Endodermal cell (in vitro differentiated cells): ENCODE results near the gene PATZ1. TPM values are rescaled to one million over a fixed set of nuclear protein-coding genes. Genes with fewer than 3 reads are reported as not detected.

Source experiments
- DNase-seq: peaks from one replicate; pipeline ENCODE4 v3.0.0-alpha.2; 2017
- H3K27ac ChIP-seq: 2 replicates; pipeline ENCODE4 v1.5.1; 2013; ENCODE audit warnings: mild to moderate bottlenecking, low read depth, low read length, moderate library complexity
- H3K27me3 ChIP-seq: 2 replicates; pipeline ENCODE4 v1.6.1; 2013; ENCODE audit warnings: mild to moderate bottlenecking, low read length, moderate library complexity; ENCODE audit not compliant: insufficient read depth, control insufficient read depth, poor library complexity, severe bottlenecking
- H3K36me3 ChIP-seq: 2 replicates; pipeline ENCODE4 v1.7.0; 2013; ENCODE audit warnings: mild to moderate bottlenecking, low read length, moderate library complexity; ENCODE audit not compliant: control insufficient read depth, insufficient read depth
- H3K4me1 ChIP-seq: one replicate; pipeline ENCODE4 v1.7.0; 2013; ENCODE audit warnings: low read length; ENCODE audit not compliant: control insufficient read depth, insufficient read depth
- H3K4me3 ChIP-seq: 2 replicates; pipeline ENCODE4 v1.5.1; 2013; ENCODE audit warnings: mild to moderate bottlenecking, low read length, moderate library complexity
- H3K9ac ChIP-seq: 2 replicates; pipeline ENCODE4 v1.6.1; 2013; ENCODE audit warnings: mild to moderate bottlenecking, low read length, moderate library complexity; ENCODE audit not compliant: poor library complexity, severe bottlenecking; ENCODE audit errors: extremely low read depth
- H3K9me3 ChIP-seq: 2 replicates; pipeline ENCODE4 v1.6.1; 2013; ENCODE audit warnings: mild to moderate bottlenecking, low read length, moderate library complexity; ENCODE audit not compliant: control insufficient read depth
- H3K27ac Mint-ChIP-seq: 2 replicates; pipeline ENCODE4 v1.8.0; 2020; ENCODE audit warnings: mixed read lengths
- H3K27me3 Mint-ChIP-seq: 2 replicates; pipeline ENCODE4 v1.8.0; 2021; ENCODE audit warnings: mild to moderate bottlenecking, mixed read lengths; ENCODE audit not compliant: insufficient read depth
- H3K36me3 Mint-ChIP-seq: 2 replicates; pipeline ENCODE4 v1.8.0; 2020; ENCODE audit warnings: low read depth, mixed read lengths
- H3K4me1 Mint-ChIP-seq: 2 replicates; pipeline ENCODE4 v1.8.0; 2020; ENCODE audit warnings: mixed read lengths
- H3K4me3 Mint-ChIP-seq: 2 replicates; pipeline ENCODE4 v1.8.0; 2020; ENCODE audit warnings: mild to moderate bottlenecking, moderate library complexity, mixed read lengths
- H3K9me3 Mint-ChIP-seq: 2 replicates; pipeline ENCODE4 v1.8.0; 2020; ENCODE audit warnings: mild to moderate bottlenecking, mixed read lengths
- CTCF ChIP-seq: fragments of 200-600 bp; sonication (generic); conservative IDR thresholded peaks from 2 replicates; pipeline ENCODE4 v1.5.0; 2021; ENCODE audit warnings: antibody characterized with exemption, mild to moderate bottlenecking
- WGBS, 2 experiments: methylation state at CpG; one replicate each; pipeline versions ENCODE4 v1.1.5 to v1.1.7; 2013; ENCODE audit warnings: missing lambda C conversion rate in 2 of 2, mixed read lengths in 1 of 2; ENCODE audit not compliant: insufficient coverage in 1 of 2, insufficient read length in 1 of 2; 5-methylcytosine and 5-hydroxymethylcytosine counted together
- total RNA-seq, 2 donors: library from RNA; stranded (reverse); fragmentation: NEBNext Ultra II Directional in 1 of 2; extraction: Animal tissue kit (Norgen Biotek cat#: 25700) in 1 of 2; gene quantifications; 2 replicates in 1 of 2; 3 replicates in 1 of 2; pipeline ENCODE4 v1.2.1, GENCODE V29; 2021

PATZ1 gene
- total RNA-seq, 2 donors from 2014 or later = 49.2 to 57.1 TPM

GRCh38 chr22:31333641-31334040 is 12.5 kb downstream of the PATZ1 start:
- H3K36me3 Mint-ChIP-seq = peaks cover 88% of the 10 kb centered on the region
- H3K36me3 ChIP-seq = peaks cover 93% of the 10 kb centered on the region
- H3K4me1 ChIP-seq = no peaks in the 10 kb centered on the region
- DNase-seq = no peak
- no peaks in the 10 kb centered on the region for H3K9me3 ChIP-seq
- no peaks in the 10 kb centered on the region for H3K9me3 Mint-ChIP-seq
- no peak for TF ChIP-seq CTCF
- WGBS, 2 experiments = 100% methylated on average over 2 of the region's 2 CpGs
- H3K9ac ChIP-seq = no peak overlapping the region
- no peak overlapping the region for H3K4me3 ChIP-seq
- no peaks in the 10 kb centered on the region for H3K4me1 Mint-ChIP-seq
- H3K4me3 Mint-ChIP-seq = no peak overlapping the region
- no peaks in the 10 kb centered on the region for H3K27me3 Mint-ChIP-seq
- no peak overlapping the region for H3K27ac ChIP-seq
- H3K27me3 ChIP-seq = no peaks in the 10 kb centered on the region
- no peak overlapping the region for H3K27ac Mint-ChIP-seq

- no peak for DNase-seq
- no peaks in the 10 kb centered on the region for H3K27me3 Mint-ChIP-seq
- no peaks in the 10 kb centered on the region for H3K27me3 ChIP-seq
- H3K4me3 ChIP-seq = no peak overlapping the region
- 97 to 100% methylated on average over 1 of the region's 1 CpG for WGBS, 2 experiments
- no peak overlapping the region for H3K9ac ChIP-seq
- no peak overlapping the region for H3K27ac Mint-ChIP-seq
- H3K36me3 ChIP-seq = peaks cover 93% of the 10 kb centered on the region
- H3K36me3 Mint-ChIP-seq = peaks cover 85% of the 10 kb centered on the region
- no peaks in the 10 kb centered on the region for H3K9me3 Mint-ChIP-seq
- no peak overlapping the region for H3K27ac ChIP-seq
- no peak for TF ChIP-seq CTCF
- no peaks in the 10 kb centered on the region for H3K4me1 Mint-ChIP-seq
- no peaks in the 10 kb centered on the region for H3K9me3 ChIP-seq
- no peaks in the 10 kb centered on the region for H3K4me1 ChIP-seq
- H3K4me3 Mint-ChIP-seq = no peak overlapping the region
Measured at GRCh38 chr22:31332886-31333285, 13.3 kb downstream of the PATZ1 start.

DNA sequence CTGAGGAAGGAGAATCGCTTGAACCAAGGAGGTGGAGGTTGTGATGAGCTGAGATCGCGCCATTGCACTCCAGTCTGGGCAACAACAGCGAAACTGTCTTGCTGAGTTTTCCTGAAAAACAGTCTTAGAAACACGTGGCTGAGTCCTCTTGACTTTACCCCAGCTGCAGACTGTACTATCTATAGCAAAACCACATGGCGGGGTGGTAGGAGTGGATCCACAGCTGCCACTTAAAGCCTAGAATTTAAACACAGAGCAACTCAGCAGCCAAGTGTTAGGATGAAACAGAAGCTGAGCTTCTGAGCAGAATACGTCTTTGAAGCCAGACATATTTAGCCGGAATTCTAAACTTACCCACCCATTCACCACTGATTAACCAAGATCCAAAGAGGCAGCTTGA is 14.1 kb downstream of the PATZ1 start:
- no peak overlapping the region for H3K4me3 ChIP-seq
- no peak for DNase-seq
- Mint-ChIP-seq H3K4me1 (no peaks in the 10 kb centered on the region), H3K36me3 (peaks cover 84% of the 10 kb centered on the region), H3K4me3 (no peak overlapping the region), H3K27ac (no peak overlapping the region), H3K9me3 (no peaks in the 10 kb centered on the region), H3K27me3 (no peaks in the 10 kb centered on the region)
- H3K9ac ChIP-seq = no peak overlapping the region
- no peaks in the 10 kb centered on the region for H3K27me3 ChIP-seq
- no peak for TF ChIP-seq CTCF
- H3K36me3 ChIP-seq = peaks cover 92% of the 10 kb centered on the region
- H3K4me1 ChIP-seq = no peaks in the 10 kb centered on the region
- no peak overlapping the region for H3K27ac ChIP-seq
- no peaks in the 10 kb centered on the region for H3K9me3 ChIP-seq
- WGBS, 2 experiments = 95 to 99% methylated on average over 7 to 8 of the region's 8 CpGs
